DND-41 (cell line): ENCODE results near the gene TCF12.

ENCODE experiments used
- ATAC-seq: fragments of 200-7000 bp; cut with Tn5 transposase; 3 replicates; pipeline ENCODE4 v1.9.1; 2021; ENCODE audit warnings: low read depth; ENCODE audit not compliant: insufficient read depth
- DNase-seq: peaks from one replicate; pipeline ENCODE4 v3.0.0-alpha.2; 2020
- H2AFZ ChIP-seq: 2 replicates; pipeline ENCODE4 v1.6.0; 2012; ENCODE audit warnings: low read depth, low read length
- H3K27ac ChIP-seq: 2 replicates; pipeline ENCODE4 v1.5.1; 2012; ENCODE audit warnings: low read length, inconsistent platforms
- H3K27me3 ChIP-seq: fragments of 200-600 bp; sonication (generic); 2 replicates; pipeline ENCODE4 v1.6.0; 2012; ENCODE audit warnings: low read length, mild to moderate bottlenecking, inconsistent platforms; ENCODE audit not compliant: insufficient read depth, poor library complexity
- H3K36me3 ChIP-seq: 2 replicates; pipeline ENCODE4 v1.5.1; 2012; ENCODE audit warnings: low read length, inconsistent platforms; ENCODE audit not compliant: insufficient read depth
- H3K4me1 ChIP-seq: 2 replicates; pipeline ENCODE4 v1.5.1; 2012; ENCODE audit warnings: mild to moderate bottlenecking, low read length; ENCODE audit not compliant: insufficient read depth
- H3K4me2 ChIP-seq: 2 replicates; pipeline ENCODE4 v1.6.0; 2012; ENCODE audit warnings: mild to moderate bottlenecking, moderate library complexity, low read length, inconsistent platforms; ENCODE audit not compliant: insufficient read depth
- H3K4me3 ChIP-seq, 2 experiments: fragments of 200-600 bp in 1 of 2; shearing (Covaris generic) in 1 of 2; 2 replicates each; pipeline ENCODE4 v1.5.1; 2012 to 2016; ENCODE audit warnings: inconsistent platforms in 2 of 2, low read length in 2 of 2, mild to moderate bottlenecking in 2 of 2, low read depth in 1 of 2, moderate library complexity in 1 of 2
- H3K79me2 ChIP-seq: 2 replicates; pipeline ENCODE4 v1.6.0; 2012; ENCODE audit warnings: low read length, inconsistent platforms; ENCODE audit not compliant: insufficient read depth
- H3K9ac ChIP-seq: 2 replicates; pipeline ENCODE4 v1.6.0; 2012; ENCODE audit warnings: low read depth, mild to moderate bottlenecking, inconsistent platforms, low read length, moderate library complexity
- H3K9me3 ChIP-seq: 2 replicates; pipeline ENCODE4 v1.5.1; 2012; ENCODE audit warnings: low read length, moderate library complexity, mild to moderate bottlenecking, inconsistent platforms; ENCODE audit not compliant: insufficient read depth, severe bottlenecking
- H4K20me1 ChIP-seq: 2 replicates; pipeline ENCODE4 v1.6.0; 2012; ENCODE audit warnings: low read length; ENCODE audit not compliant: insufficient read depth
- EZH2 ChIP-seq: IDR thresholded peaks from 3 replicates; pipeline ENCODE4 v1.6.1; 2012; ENCODE audit warnings: borderline replicate concordance, low read depth, mild to moderate bottlenecking, moderate library complexity, low read length, inconsistent platforms; ENCODE audit not compliant: severe bottlenecking
- TF ChIP-seq, protein P1 (sequence below): IDR thresholded peaks from 2 replicates; pipeline ENCODE4 v1.5.1; 2012; ENCODE audit warnings: borderline replicate concordance, low read length, moderate library complexity, mild to moderate bottlenecking; ENCODE audit not compliant: poor library complexity, severe bottlenecking; ENCODE audit errors: extremely low read depth

TCF12 gene

DNA sequence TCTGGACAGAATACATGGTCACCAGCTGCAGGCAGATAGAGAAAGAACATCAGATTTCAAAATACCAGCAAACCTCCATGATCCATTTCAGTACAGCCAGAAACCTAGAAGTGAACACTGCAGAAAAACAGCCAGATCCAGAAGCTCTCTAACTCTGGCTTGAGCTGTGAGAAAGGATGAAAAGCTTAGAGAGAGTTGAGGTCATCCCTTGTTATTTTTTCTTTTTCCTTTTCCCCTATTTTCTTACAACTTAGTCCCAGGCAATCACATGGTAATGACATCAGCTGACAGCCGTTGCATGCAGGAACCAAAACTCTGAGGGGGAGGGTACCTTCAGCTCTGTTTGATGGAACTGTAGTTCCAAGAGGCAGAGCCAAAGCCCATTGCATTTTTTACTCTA, 113.2 kb downstream of the TCF12 start:
- ATAC-seq (no peak), DNase-seq (no peak)
- no peak overlapping the region for H3K27ac ChIP-seq
- no peaks in the 10 kb centered on the region for H3K9me3 ChIP-seq
- H4K20me1 ChIP-seq: peaks cover 41% of the 10 kb centered on the region; the same call in 1 of the 2 replicates
- H3K36me3 ChIP-seq: no peaks in the 10 kb centered on the region
- peaks cover 3% of the 10 kb centered on the region; the same call in 1 of the 2 replicates for H3K4me1 ChIP-seq
- no peak overlapping the region for H3K4me3 ChIP-seq
- H3K27me3 ChIP-seq: no peaks in the 10 kb centered on the region
- TF ChIP-seq, protein P1, sequence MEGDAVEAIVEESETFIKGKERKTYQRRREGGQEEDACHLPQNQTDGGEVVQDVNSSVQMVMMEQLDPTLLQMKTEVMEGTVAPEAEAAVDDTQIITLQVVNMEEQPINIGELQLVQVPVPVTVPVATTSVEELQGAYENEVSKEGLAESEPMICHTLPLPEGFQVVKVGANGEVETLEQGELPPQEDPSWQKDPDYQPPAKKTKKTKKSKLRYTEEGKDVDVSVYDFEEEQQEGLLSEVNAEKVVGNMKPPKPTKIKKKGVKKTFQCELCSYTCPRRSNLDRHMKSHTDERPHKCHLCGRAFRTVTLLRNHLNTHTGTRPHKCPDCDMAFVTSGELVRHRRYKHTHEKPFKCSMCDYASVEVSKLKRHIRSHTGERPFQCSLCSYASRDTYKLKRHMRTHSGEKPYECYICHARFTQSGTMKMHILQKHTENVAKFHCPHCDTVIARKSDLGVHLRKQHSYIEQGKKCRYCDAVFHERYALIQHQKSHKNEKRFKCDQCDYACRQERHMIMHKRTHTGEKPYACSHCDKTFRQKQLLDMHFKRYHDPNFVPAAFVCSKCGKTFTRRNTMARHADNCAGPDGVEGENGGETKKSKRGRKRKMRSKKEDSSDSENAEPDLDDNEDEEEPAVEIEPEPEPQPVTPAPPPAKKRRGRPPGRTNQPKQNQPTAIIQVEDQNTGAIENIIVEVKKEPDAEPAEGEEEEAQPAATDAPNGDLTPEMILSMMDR: no peak
- no peak for TF ChIP-seq EZH2
- no peak overlapping the region for H3K4me2 ChIP-seq
- H3K79me2 ChIP-seq: peaks cover 99% of the 10 kb centered on the region
- no peak overlapping the region for H2AFZ ChIP-seq
- no peak overlapping the region for H3K9ac ChIP-seq

DNA sequence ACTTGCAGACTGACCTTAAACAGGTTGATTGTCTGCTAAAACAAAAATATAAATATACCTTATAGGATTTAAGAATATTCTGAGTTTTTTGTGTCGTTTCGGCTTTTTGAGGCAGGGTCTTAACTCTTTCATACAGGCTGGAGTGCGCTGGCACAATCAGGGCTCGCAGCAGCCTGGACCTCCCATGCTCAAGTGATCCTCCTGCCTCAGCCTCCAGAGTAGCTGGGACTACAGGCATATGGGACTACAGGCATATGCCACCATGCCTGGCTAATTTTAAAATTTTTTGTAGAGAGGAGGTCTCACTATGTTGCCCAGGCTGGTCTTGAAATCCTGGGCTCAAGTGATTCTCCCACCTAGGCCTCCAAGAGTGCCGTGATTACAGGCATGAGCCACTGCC, 113.9 kb downstream of the TCF12 start:
- H3K4me3 ChIP-seq: no peak overlapping the region

DNA sequence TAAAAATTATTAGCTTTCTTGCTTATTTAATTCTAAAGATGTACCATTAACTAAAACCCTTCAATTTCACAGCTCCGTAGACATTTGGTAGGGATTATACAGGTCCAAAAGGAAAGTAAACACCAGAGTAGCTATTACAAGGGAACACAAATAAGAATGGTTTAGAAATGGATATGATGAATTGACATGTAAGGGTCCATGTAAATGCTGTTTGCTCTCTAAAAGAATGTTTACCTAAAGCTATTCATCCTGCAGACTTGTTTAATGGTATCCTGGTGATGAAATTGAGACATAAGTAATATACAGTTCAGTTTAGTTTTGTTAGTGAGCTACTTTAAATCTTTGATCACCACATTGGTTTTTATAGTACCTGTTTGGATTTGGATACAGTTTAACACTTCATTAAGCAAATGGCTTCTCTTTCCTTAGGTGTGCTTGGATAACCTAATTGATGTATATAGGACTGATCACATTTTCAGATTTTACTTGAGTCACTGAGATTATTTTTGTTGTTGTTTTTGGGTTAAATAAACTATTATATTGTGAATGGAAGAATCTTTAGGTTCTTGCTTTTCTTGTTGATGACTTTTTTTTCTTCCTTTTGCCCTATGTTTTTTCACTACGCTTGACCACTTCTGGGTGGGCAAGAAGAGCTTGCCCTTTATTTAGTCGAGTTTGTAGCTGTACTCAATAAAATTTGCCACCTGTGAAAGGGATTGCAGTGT, 115.4 kb downstream of the TCF12 start:
- no peak overlapping the region for H3K9ac ChIP-seq
- H3K4me2 ChIP-seq: no peak overlapping the region
- H3K9me3 ChIP-seq: no peaks in the 10 kb centered on the region
- ATAC-seq (no peak), DNase-seq (no peak)
- no peaks in the 10 kb centered on the region for H3K36me3 ChIP-seq
- no peak overlapping the region for H3K4me3 ChIP-seq
- no peak overlapping the region for H3K27ac ChIP-seq
- no peak overlapping the region for H2AFZ ChIP-seq
- TF ChIP-seq, protein P1: no peak
- TF ChIP-seq EZH2: no peak
- peaks cover 3% of the 10 kb centered on the region; the same call in 1 of the 2 replicates for H3K4me1 ChIP-seq
- H3K27me3 ChIP-seq: no peaks in the 10 kb centered on the region
- H4K20me1 ChIP-seq: peaks cover 42% of the 10 kb centered on the region
- peaks cover 99% of the 10 kb centered on the region for H3K79me2 ChIP-seq

More for the DNA sequence above, 113.9 kb downstream of the TCF12 start:
- Histone ChIP-seq H2AFZ (no peak overlapping the region), H3K4me1 (peaks cover 3% of the 10 kb centered on the region; the same call in 1 of the 2 replicates), H3K4me2 (no peak overlapping the region), H4K20me1 (peaks cover 44% of the 10 kb centered on the region), H3K27me3 (no peaks in the 10 kb centered on the region), H3K9ac (no peak overlapping the region), H3K27ac (no peak overlapping the region), H3K79me2 (peaks cover 99% of the 10 kb centered on the region), H3K36me3 (no peaks in the 10 kb centered on the region), H3K9me3 (no peaks in the 10 kb centered on the region)
- TF ChIP-seq, protein P1: no peak
- TF ChIP-seq EZH2: no peak
- no peak for DNase-seq
- ATAC-seq: no peak
